ENCODE measurements around the gene BDH1. TPM values are rescaled to one million over a fixed set of nuclear protein-coding genes. Genes with fewer than 3 reads are reported as not detected.
"Not testable (repeated sequence)": the region's sequence is repeated elsewhere in the genome, so short reads cannot be mapped to it uniquely, and the experiment has no call there.

Gene BDH1
- 4.7 TPM for total RNA-seq (ENCODE audit: unreplicated experiment)
- long read RNA-seq, result 0 reads

DNA sequence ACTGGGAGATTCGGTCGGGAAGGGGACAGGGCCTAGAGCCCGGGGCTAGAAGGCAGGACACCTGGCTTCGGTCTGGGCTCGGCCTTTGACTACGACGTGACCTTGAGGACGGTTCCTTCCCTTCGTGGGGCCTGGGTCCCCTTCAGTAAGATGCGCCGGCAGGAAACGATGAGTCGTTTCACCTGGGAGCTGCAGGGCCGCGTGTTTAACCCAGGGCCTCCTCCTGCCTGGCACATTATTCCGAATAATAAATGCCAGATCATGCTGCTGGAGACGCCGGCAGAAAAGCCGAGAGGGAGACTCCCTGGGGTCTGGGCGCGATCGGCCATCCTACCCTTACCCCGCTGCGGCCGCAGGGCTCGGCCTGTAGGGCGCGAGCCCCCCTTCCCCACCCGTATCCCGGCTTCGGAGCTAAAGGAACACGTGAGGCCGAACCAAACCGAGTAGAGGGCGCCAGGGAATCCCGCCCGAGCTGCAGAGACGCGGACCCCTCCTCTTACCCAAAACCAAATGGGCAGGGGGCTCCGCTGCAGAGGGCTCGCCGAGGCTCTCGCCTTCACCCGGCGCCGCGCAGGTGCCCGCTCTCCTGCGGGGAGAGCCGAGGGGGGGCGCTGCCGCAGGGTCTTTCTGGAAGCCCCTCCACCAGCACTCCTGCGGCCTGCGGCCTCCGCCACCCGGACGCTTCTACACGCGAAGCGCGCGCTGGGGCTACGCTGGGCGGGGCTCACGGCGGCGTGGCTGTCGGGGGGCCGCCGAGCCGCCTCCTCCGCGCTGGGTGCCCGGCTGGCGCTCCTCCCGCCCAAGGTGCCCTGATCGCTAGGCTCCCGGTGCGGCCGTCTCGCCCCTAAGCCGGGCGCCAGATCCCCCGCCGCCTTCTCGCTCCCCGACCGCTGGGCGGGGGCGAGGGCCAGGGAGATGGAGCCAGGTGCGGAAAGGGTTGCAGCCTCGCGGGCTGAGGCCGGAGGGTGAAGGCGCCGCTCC is at the start of gene BDH1:
Gene BDH1 (minus strand): TSS at position 688 of the 981 bp plus-strand sequence. CDS start 9,525 bp downstream, outside the sequence.
- peak within 1 kb of the TSS; percentile 75 for H3K27ac Mint-ChIP-seq (ENCODE audit: unreplicated experiment)
- H3K4me1 Mint-ChIP-seq (ENCODE audit: unreplicated experiment), result peaks cover 6% of the 10 kb centered on the region
- TF ChIP-seq, protein P1, sequence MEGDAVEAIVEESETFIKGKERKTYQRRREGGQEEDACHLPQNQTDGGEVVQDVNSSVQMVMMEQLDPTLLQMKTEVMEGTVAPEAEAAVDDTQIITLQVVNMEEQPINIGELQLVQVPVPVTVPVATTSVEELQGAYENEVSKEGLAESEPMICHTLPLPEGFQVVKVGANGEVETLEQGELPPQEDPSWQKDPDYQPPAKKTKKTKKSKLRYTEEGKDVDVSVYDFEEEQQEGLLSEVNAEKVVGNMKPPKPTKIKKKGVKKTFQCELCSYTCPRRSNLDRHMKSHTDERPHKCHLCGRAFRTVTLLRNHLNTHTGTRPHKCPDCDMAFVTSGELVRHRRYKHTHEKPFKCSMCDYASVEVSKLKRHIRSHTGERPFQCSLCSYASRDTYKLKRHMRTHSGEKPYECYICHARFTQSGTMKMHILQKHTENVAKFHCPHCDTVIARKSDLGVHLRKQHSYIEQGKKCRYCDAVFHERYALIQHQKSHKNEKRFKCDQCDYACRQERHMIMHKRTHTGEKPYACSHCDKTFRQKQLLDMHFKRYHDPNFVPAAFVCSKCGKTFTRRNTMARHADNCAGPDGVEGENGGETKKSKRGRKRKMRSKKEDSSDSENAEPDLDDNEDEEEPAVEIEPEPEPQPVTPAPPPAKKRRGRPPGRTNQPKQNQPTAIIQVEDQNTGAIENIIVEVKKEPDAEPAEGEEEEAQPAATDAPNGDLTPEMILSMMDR (IDR thresholded peaks at IDR 0.05; ENCODE audit: unreplicated experiment), result no peak
- peaks cover 8% of the 10 kb centered on the region for H3K27me3 Mint-ChIP-seq (ENCODE audit: unreplicated experiment)
- peak; percentile 42 for DNase-seq (ENCODE audit: low spot score)
- peaks cover 5% of the 10 kb centered on the region for H3K36me3 Mint-ChIP-seq (ENCODE audit: low read depth, unreplicated experiment)
- H3K4me3 Mint-ChIP-seq (ENCODE audit: unreplicated experiment), result peak within 1 kb of the TSS; percentile 86
- H3K9me3 Mint-ChIP-seq (ENCODE audit: unreplicated experiment), result no peaks in the 10 kb centered on the region

GRCh38 chr3:197603317-197603933 is 47.7 kb upstream of the BDH1 start:
- H3K36me3 Mint-ChIP-seq (ENCODE audit: low read depth, unreplicated experiment), result peaks cover 49% of the 10 kb centered on the region
- DNase-seq (ENCODE audit: low spot score), result no peak
- H3K4me1 Mint-ChIP-seq (ENCODE audit: unreplicated experiment), result no peaks in the 10 kb centered on the region
- no peak overlapping the region for H3K27ac Mint-ChIP-seq (ENCODE audit: unreplicated experiment)
- peak overlapping the region; percentile 72 for H3K4me3 Mint-ChIP-seq (ENCODE audit: unreplicated experiment)
- H3K9me3 Mint-ChIP-seq (ENCODE audit: unreplicated experiment), result no peaks in the 10 kb centered on the region
- TF ChIP-seq, protein P1 (IDR thresholded peaks at IDR 0.05; ENCODE audit: unreplicated experiment), result no peak
- H3K27me3 Mint-ChIP-seq (ENCODE audit: unreplicated experiment), result peaks cover 1% of the 10 kb centered on the region

DNA sequence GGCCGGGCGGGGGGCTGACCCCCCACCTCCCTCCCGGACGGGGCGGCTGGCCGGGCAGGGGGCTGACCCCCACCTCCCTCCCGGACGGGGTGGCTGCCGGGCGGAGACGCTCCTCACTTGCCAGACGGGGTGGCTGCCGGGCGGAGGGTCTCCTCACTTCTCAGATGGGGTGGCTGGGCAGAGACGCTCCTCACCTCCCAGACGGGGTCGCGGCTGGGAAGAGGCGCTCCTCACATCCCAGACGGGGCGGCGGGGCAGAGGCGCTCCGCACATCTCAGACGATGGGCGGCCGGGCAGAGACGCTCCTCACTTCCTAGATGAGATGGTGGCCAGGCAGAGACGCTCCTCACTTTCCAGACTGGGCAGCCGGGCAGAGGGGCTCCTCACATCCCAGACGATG is 46.6 kb upstream of the BDH1 start:
- not testable (repeated sequence) for H3K4me1 Mint-ChIP-seq (ENCODE audit: unreplicated experiment); H3K9me3 Mint-ChIP-seq (ENCODE audit: unreplicated experiment); H3K4me3 Mint-ChIP-seq (ENCODE audit: unreplicated experiment); H3K27ac Mint-ChIP-seq (ENCODE audit: unreplicated experiment); H3K27me3 Mint-ChIP-seq (ENCODE audit: unreplicated experiment); DNase-seq (ENCODE audit: low spot score)
- H3K36me3 Mint-ChIP-seq (ENCODE audit: low read depth, unreplicated experiment), result peaks cover 44% of the 10 kb centered on the region

DNA sequence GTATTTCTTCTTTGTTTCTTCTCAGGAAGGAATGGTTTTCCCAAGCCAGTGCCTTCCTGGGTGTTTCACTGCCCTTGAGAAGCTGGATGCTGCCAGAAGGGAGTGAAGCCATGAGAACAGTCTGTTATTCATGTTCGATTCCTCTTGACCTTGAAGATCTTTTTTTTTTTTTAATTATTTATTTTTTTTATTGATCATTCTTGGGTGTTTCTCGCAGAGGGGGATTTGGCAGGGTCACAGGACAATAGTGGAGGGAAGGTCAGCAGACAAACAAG is 45.7 kb upstream of the BDH1 start:
- H3K27ac Mint-ChIP-seq (ENCODE audit: unreplicated experiment); H3K9me3 Mint-ChIP-seq (ENCODE audit: unreplicated experiment); H3K4me1 Mint-ChIP-seq (ENCODE audit: unreplicated experiment); H3K4me3 Mint-ChIP-seq (ENCODE audit: unreplicated experiment); H3K27me3 Mint-ChIP-seq (ENCODE audit: unreplicated experiment); DNase-seq (ENCODE audit: low spot score): not testable (repeated sequence)
- peaks cover 35% of the 10 kb centered on the region for H3K36me3 Mint-ChIP-seq (ENCODE audit: low read depth, unreplicated experiment)

DNA sequence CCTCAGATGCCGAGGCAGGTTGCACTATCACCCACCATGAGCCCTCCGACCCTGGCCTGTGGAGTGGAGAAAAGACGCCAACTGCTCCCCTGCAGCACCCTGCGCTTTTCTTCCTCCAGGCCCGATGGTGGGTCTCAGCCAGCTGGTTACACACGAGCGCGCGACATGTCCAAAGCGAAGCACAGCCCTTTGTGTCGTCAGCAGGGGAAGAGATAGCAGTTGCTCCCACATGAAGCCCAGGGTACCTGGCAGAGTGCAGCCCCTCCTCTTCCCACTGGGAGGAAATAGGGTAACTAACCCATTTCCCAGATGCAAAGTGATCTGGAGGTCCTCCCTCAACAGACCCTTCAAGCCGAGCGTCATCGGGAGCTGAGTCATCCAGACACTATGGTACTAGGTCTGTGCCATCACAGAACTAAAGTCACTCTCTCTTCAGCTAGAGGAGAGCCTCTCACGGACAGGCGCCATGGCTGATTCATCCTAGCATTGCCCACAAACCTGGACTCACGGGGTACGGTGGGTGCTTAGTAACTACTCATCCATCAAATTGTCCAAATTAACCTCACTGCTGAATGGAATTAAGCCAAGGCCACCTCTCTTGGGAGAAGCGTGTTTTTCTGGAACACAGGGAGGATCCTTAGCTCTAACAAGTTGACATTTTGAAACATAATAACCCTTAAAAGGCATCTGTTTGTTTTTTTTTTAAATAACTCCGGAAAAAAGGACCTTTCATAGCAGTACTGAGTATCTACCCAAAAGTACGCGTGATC is 45.2 kb upstream of the BDH1 start:
- TF ChIP-seq, protein P1 (IDR thresholded peaks at IDR 0.05; ENCODE audit: unreplicated experiment), result no peak
- H3K27ac Mint-ChIP-seq (ENCODE audit: unreplicated experiment), result no peak overlapping the region
- no peaks in the 10 kb centered on the region for H3K4me1 Mint-ChIP-seq (ENCODE audit: unreplicated experiment)
- peaks cover 30% of the 10 kb centered on the region for H3K36me3 Mint-ChIP-seq (ENCODE audit: low read depth, unreplicated experiment)
- no peak overlapping the region for H3K4me3 Mint-ChIP-seq (ENCODE audit: unreplicated experiment)
- H3K27me3 Mint-ChIP-seq (ENCODE audit: unreplicated experiment), result peaks cover 4% of the 10 kb centered on the region
- no peak for DNase-seq (ENCODE audit: low spot score)
- no peaks in the 10 kb centered on the region for H3K9me3 Mint-ChIP-seq (ENCODE audit: unreplicated experiment)
